PC-3 (cell line): ENCODE data around the gene SYN1. TPM values are rescaled to one million over a fixed set of nuclear protein-coding genes. Genes with fewer than 3 reads are reported as not detected.

Source experiments
- ATAC-seq: fragments of 200-7000 bp; cut with Tn5 transposase; 2 replicates; pipeline ENCODE4 v1.9.1; 2020; ENCODE audit warnings: mild to moderate bottlenecking, moderate library complexity
- BruUV-seq: library from RNA; stranded (reverse); fragments of 400-500 nt; replicated peaks from 2 replicates; lab custom pipeline; 2021; lab: Mats Ljungman, UMichigan
- CTCF ChIA-PET: fragments of 300-600 bp; sonication (Branson Sonifier 250); formaldehyde crosslinking; loops from one replicate; lab custom pipeline; 2022; ENCODE audit warnings: antibody characterized with exemption; lab: Charles Lee
- POLR2A ChIA-PET: fragments of 300-600 bp; sonication (Branson Sonifier 250); formaldehyde crosslinking; loops from one replicate; lab custom pipeline; 2022; ENCODE audit warnings: antibody characterized with exemption; ENCODE audit not compliant: unreplicated experiment; lab: Charles Lee
- DNase-seq: peaks from one replicate; pipeline ENCODE4 v3.0.0-alpha.2; 2015
- H2AFZ ChIP-seq: fragments of 300-600 bp; sonication (generic); 2 replicates; pipeline ENCODE4 v1.6.0; 2016; ENCODE audit warnings: antibody characterized with exemption, low read length
- H3F3A ChIP-seq: fragments of 300-600 bp; sonication (generic); one replicate; pipeline ENCODE4 v1.6.0; 2017; ENCODE audit warnings: antibody characterized with exemption, low read length, control low read depth, mild to moderate bottlenecking; ENCODE audit not compliant: unreplicated experiment
- H3K27ac ChIP-seq: fragments of 300-600 bp; sonication (generic); 2 replicates; pipeline ENCODE4 v1.5.1; 2016; ENCODE audit warnings: mild to moderate bottlenecking, low read length
- H3K27me3 ChIP-seq: fragments of 300-600 bp; sonication (generic); 2 replicates; pipeline ENCODE4 v1.6.1; 2016; ENCODE audit warnings: low read length, mixed read lengths
- H3K36me3 ChIP-seq: fragments of 300-600 bp; sonication (generic); 2 replicates; pipeline ENCODE4 v1.6.1; 2016; ENCODE audit warnings: low read depth, mixed run types, low read length, mixed read lengths
- H3K4me1 ChIP-seq: fragments of 300-600 bp; sonication (generic); 2 replicates; pipeline ENCODE4 v1.5.1; 2016; ENCODE audit warnings: low read length; ENCODE audit not compliant: insufficient read depth
- H3K4me2 ChIP-seq: fragments of 300-600 bp; sonication (generic); 2 replicates; pipeline ENCODE4 v1.6.0; 2016; ENCODE audit warnings: low read length
- H3K4me3 ChIP-seq: fragments of 300-600 bp; sonication (generic); 2 replicates; pipeline ENCODE4 v1.5.1; 2016; ENCODE audit warnings: mild to moderate bottlenecking, low read length, mixed read lengths
- H3K79me2 ChIP-seq: fragments of 300-600 bp; sonication (generic); 2 replicates; pipeline ENCODE4 v1.6.1; 2017; ENCODE audit warnings: low read length, mixed read lengths
- H3K9ac ChIP-seq: fragments of 300-600 bp; sonication (generic); 2 replicates; pipeline ENCODE4 v1.6.0; 2016; ENCODE audit warnings: mild to moderate bottlenecking, low read length
- H3K9me2 ChIP-seq: fragments of 300-600 bp; sonication (generic); replicated peaks from 2 replicates; pipeline ENCODE4 v1.6.1; 2016; ENCODE audit warnings: mixed run types, low read length, mixed read lengths
- H3K9me3 ChIP-seq: fragments of 300-600 bp; sonication (generic); 2 replicates; pipeline ENCODE4 v1.6.1; 2016; ENCODE audit warnings: low read length, mixed read lengths
- H4K20me1 ChIP-seq: fragments of 300-600 bp; sonication (generic); 2 replicates; pipeline ENCODE4 v1.6.1; 2016; ENCODE audit warnings: low read length, mixed read lengths
- EZH2 ChIP-seq: fragments of 300-600 bp; sonication (generic); IDR thresholded peaks from one replicate; pipeline ENCODE4 v1.6.1; 2017; ENCODE audit warnings: antibody characterized with exemption, mild to moderate bottlenecking, low read length; ENCODE audit not compliant: unreplicated experiment
- EZH2phosphoT487 ChIP-seq: fragments of 300-600 bp; sonication (generic); IDR thresholded peaks from 2 replicates; pipeline ENCODE4 v1.6.1; 2018; ENCODE audit warnings: mild to moderate bottlenecking, antibody characterized with exemption, low read length, borderline replicate concordance
- intact Hi-C: fragments of 100-400 bp; cut with micrococcal nuclease; formaldehyde crosslinking; loops from 2 replicates; pipeline ENCODE4 v1.9.0; 2023
- total RNA-seq: library from RNA; depleted of rRNA; stranded (reverse); fragments of >200 nt; gene quantifications from 2 replicates; pipeline ENCODE4 v1.2.3, GENCODE V29; 2014
- TF ChIP-seq, protein P1 (sequence below): fragments of 300-600 bp; sonication (generic); conservative IDR thresholded peaks from 2 replicates; pipeline ENCODE4 v1.5.1; 2017; ENCODE audit warnings: antibody characterized with exemption, low read depth, mild to moderate bottlenecking, low read length

Gene SYN1
- total RNA-seq, 1 experiment from 2014 or later = not detected

DNA sequence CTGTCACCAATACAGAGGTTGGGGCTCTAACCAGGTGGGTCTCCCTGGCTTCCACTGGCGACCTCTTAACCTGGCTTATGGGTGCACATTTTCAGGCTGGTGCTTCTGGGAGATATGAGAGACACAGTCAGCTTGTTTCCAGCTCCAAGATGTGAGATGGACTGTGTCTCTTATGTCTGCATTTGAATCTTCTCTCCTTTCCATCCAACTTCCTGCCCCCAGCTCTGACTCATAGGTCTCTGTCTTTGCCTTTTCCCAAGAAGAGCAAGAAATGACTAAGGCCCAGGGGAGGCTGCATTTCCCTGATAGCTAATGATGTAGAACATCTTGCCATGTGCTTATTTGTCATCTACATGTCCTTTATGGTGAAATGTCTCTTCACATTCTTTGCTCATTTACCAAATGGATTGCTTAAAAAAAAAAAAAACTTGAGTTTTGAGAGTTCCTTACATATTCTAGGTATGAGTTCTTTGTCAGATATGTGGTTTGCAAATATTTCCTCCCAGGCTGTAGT, 42.5 kb upstream of the SYN1 start:
- ChIA-PET POLR2A (no interaction called here), CTCF (no interaction called here)
- Histone ChIP-seq H3K4me3 (no peak overlapping the region), H3K9ac (no peak overlapping the region), H3K79me2 (peaks cover 12% of the 10 kb centered on the region), H3K36me3 (no peaks in the 10 kb centered on the region), H3K4me2 (0 out of 2 replicates have a peak overlapping the region, but pooled peaks have one; percentile 10), H3K9me3 (no peaks in the 10 kb centered on the region), H3K27me3 (no peaks in the 10 kb centered on the region), H3K4me1 (peaks cover 15% of the 10 kb centered on the region), H3F3A (no peaks in the 10 kb centered on the region), H2AFZ (no peak overlapping the region), H4K20me1 (no peaks in the 10 kb centered on the region), H3K27ac (0 out of 2 replicates have a peak overlapping the region, but pooled peaks have one; percentile 9), H3K9me2 (no peaks in the 10 kb centered on the region)
- BruUV-seq = no TSS peak
- intact Hi-C loops = no loop called here
- TF ChIP-seq, protein P1, sequence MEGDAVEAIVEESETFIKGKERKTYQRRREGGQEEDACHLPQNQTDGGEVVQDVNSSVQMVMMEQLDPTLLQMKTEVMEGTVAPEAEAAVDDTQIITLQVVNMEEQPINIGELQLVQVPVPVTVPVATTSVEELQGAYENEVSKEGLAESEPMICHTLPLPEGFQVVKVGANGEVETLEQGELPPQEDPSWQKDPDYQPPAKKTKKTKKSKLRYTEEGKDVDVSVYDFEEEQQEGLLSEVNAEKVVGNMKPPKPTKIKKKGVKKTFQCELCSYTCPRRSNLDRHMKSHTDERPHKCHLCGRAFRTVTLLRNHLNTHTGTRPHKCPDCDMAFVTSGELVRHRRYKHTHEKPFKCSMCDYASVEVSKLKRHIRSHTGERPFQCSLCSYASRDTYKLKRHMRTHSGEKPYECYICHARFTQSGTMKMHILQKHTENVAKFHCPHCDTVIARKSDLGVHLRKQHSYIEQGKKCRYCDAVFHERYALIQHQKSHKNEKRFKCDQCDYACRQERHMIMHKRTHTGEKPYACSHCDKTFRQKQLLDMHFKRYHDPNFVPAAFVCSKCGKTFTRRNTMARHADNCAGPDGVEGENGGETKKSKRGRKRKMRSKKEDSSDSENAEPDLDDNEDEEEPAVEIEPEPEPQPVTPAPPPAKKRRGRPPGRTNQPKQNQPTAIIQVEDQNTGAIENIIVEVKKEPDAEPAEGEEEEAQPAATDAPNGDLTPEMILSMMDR = no peak
- no peak for TF ChIP-seq EZH2
- no peak for TF ChIP-seq EZH2phosphoT487
- ATAC-seq (peak; percentile 8; the same call in 1 of the 2 replicates), DNase-seq (peak; percentile 63)

DNA sequence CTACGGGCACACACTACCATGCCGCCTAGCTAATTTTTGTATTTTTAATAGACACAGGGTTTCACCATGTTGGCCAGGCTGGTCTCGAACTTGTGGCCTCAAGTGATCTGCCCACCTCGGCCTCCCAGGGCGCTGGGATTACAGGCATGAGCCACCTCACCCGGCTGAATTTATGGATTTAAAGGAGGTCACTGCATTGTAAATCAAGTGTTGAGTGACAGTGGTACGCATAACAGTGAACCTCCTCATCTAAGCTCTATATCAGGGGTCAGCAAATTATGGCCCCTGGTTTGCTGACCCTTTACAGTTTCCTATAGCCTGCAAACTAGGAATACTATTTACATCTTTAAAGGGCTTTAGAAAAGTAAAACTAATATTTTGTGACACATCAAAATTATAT, 41.9 kb upstream of the SYN1 start:
- BruUV-seq = no TSS peak
- ChIA-PET POLR2A (no interaction called here), CTCF (no interaction called here)
- Histone ChIP-seq H3K27ac (no peak overlapping the region), H3K36me3 (peaks cover 6% of the 10 kb centered on the region; the same call in 1 of the 2 replicates), H3K27me3 (no peaks in the 10 kb centered on the region), H3K9me3 (no peaks in the 10 kb centered on the region), H3K4me1 (peaks cover 15% of the 10 kb centered on the region), H3K9me2 (no peaks in the 10 kb centered on the region), H2AFZ (no peak overlapping the region), H3K79me2 (peaks cover 12% of the 10 kb centered on the region), H3F3A (no peaks in the 10 kb centered on the region), H3K4me2 (no peak overlapping the region), H3K9ac (no peak overlapping the region), H4K20me1 (no peaks in the 10 kb centered on the region), H3K4me3 (no peak overlapping the region)
- TF ChIP-seq, protein P1 = no peak
- no peak for TF ChIP-seq EZH2phosphoT487
- no peak for TF ChIP-seq EZH2
- intact Hi-C loops = no loop called here
- no peak for DNase-seq
- ATAC-seq = no peak

DNA sequence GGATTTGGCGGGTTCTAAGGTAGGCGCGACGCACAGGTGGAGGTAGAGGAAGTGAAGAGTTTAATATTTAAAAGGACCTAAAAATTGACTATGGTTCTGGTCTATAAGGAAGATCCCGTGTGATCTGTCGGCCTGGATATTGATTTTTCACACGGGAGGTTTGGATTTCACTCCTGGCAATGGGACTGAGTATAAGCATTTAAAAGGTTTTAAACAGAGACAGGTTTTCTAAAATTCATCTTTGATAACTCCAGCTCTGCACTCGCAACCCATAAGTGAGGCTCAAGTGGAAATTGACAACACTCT, 39.7 kb upstream of the SYN1 start:
- peak overlapping the region; percentile 90 for H2AFZ ChIP-seq
- H3K9ac ChIP-seq = peak overlapping the region; percentile 97
- ATAC-seq (no peak), DNase-seq (no peak)
- TF ChIP-seq EZH2 (no peak), EZH2phosphoT487 (no peak)
- TF ChIP-seq, protein P1 = no peak
- TSS peak; percentile 85 for BruUV-seq
- peak overlapping the region; percentile 94 for H3K4me2 ChIP-seq
- intact Hi-C loops = loop anchor here (1.0 to 10.0 kb wide), 4 partner anchors 9 to 465 kb away; partner anchors contain the start of genes ELK1, UBA1 and ZNF81
- H3F3A ChIP-seq = no peaks in the 10 kb centered on the region
- H3K27ac ChIP-seq = peak overlapping the region; percentile 93
- peaks cover 21% of the 10 kb centered on the region; the same call in 1 of the 2 replicates for H3K36me3 ChIP-seq
- peak overlapping the region; percentile 81 for H3K4me3 ChIP-seq
- no peaks in the 10 kb centered on the region for H4K20me1 ChIP-seq
- ChIA-PET POLR2A (no interaction called here), CTCF (no interaction called here)
- peaks cover 15% of the 10 kb centered on the region for H3K4me1 ChIP-seq
- H3K9me2 ChIP-seq = no peaks in the 10 kb centered on the region
- H3K79me2 ChIP-seq = peaks cover 12% of the 10 kb centered on the region
- no peaks in the 10 kb centered on the region for H3K27me3 ChIP-seq
- no peaks in the 10 kb centered on the region for H3K9me3 ChIP-seq
